Spleen (tissue), 7 donors: Measurements from ENCODE around the gene EGFL8.

ENCODE experiments used
- POLR2AphosphoS5 ChIP-seq, 3 donors: sonication (generic); formaldehyde crosslinking; IDR thresholded peaks; one replicate each; pipeline ENCODE4 v1.5.1; 2017; ENCODE audit warnings: antibody characterized with exemption in 3 of 3
- TF ChIP-seq, protein P1 (sequence below), 11 experiments: fragments of 200-600 bp in 7 of 11; fragments of 450-650 bp in 4 of 11; sonication (generic) in 4 of 11; IDR thresholded peaks in 8 of 11; conservative IDR thresholded peaks in 3 of 11; 1 replicate in 7 of 11; 2 replicates in 4 of 11; pipeline versions ENCODE4 v1.4.0 to v1.8.0; 2016 to 2021; ENCODE audit warnings: antibody characterized with exemption in 11 of 11, inconsistent platforms in 4 of 11, mild to moderate bottlenecking in 1 of 11
- donor health status: DM: no; HTN: no; CAD: no; lungs with moderate emphysema.
- donor health status: DM: no; HTN: no; CAD: no.
- donor health status: DM: no; HTN: no; CAD: no.

DNA sequence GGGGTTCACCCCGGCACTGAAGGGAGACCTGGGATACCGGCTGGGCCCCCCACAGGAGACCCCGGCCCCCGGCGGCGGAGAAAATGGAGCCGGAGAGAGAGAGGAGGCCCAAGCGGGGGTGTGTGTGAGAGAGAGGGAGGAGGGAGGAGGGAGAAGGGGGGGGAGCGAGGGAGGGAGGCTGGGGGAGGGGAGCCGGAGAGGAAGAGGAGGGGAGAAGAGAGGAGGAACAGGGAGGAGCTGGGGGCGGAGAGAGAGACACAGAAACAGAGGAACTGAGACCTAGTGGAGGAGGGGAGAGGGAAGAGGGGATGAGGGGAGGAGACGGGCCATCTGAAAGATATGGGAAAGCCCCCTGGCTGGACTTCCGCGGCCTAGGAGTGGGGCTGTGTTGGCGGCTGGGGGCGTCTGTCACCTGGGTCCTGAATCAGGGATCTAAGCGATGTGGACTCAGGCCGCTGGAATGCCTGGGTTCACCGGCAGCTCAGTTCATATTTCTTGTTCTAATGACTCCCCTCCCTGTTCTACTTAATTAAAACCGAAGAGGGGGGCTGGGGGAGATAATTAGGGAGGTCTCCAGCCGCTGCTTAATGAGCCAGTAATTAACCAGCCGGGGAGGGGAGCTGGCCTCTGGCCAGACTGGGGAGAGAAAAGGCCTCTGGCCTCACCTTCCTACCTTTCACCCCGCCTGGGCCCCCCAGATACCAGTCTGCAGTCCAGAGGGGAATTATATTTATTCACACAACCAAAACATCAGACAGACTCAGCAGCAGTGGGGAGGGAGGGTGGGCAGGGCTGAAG, 25.9 kb downstream of the EGFL8 start, which contains the start of gene PBX2:
- TF ChIP-seq, protein P1, sequence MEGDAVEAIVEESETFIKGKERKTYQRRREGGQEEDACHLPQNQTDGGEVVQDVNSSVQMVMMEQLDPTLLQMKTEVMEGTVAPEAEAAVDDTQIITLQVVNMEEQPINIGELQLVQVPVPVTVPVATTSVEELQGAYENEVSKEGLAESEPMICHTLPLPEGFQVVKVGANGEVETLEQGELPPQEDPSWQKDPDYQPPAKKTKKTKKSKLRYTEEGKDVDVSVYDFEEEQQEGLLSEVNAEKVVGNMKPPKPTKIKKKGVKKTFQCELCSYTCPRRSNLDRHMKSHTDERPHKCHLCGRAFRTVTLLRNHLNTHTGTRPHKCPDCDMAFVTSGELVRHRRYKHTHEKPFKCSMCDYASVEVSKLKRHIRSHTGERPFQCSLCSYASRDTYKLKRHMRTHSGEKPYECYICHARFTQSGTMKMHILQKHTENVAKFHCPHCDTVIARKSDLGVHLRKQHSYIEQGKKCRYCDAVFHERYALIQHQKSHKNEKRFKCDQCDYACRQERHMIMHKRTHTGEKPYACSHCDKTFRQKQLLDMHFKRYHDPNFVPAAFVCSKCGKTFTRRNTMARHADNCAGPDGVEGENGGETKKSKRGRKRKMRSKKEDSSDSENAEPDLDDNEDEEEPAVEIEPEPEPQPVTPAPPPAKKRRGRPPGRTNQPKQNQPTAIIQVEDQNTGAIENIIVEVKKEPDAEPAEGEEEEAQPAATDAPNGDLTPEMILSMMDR (IDR thresholded peaks at IDR 0.05 in 8 of 11, conservative IDR thresholded peaks at IDR 0.05 in 3 of 11) = peak in 1 of 11 experiments; percentile 13
- TF ChIP-seq POLR2AphosphoS5 (IDR thresholded peaks at IDR 0.05) = peak; percentile 72 to 92 (median 84)
